Loucy (cell line): ENCODE results near the gene IGFBP1.

Experiments
- H2AFZ ChIP-seq: fragments of 200-600 bp; sonication (generic); 2 replicates; pipeline ENCODE4 v1.6.0; 2016; ENCODE audit warnings: antibody characterized with exemption, mild to moderate bottlenecking, low read length, moderate library complexity
- H3F3A ChIP-seq: fragments of 200-600 bp; 2 replicates; pipeline ENCODE4 v1.6.0; 2016; ENCODE audit warnings: antibody characterized with exemption, low read depth, mild to moderate bottlenecking
- H3K27me3 ChIP-seq: fragments of 200-600 bp; sonication (generic); 2 replicates; pipeline ENCODE4 v1.6.1; 2014; ENCODE audit warnings: low read length, mild to moderate bottlenecking; ENCODE audit not compliant: insufficient read depth, poor library complexity, severe bottlenecking
- H3K36me3 ChIP-seq: fragments of 200-600 bp; sonication (generic); 2 replicates; pipeline ENCODE4 v1.6.1; 2016; ENCODE audit warnings: low read length; ENCODE audit not compliant: insufficient read depth
- H3K4me1 ChIP-seq: fragments of 200-600 bp; sonication (generic); 2 replicates; pipeline ENCODE4 v1.5.1; 2014; ENCODE audit warnings: low read length, mild to moderate bottlenecking; ENCODE audit not compliant: insufficient read depth, poor library complexity, severe bottlenecking
- H3K4me2 ChIP-seq: fragments of 200-600 bp; sonication (generic); 2 replicates; pipeline ENCODE4 v1.6.0; 2014; ENCODE audit warnings: antibody characterized with exemption, low read length, low read depth, mild to moderate bottlenecking; ENCODE audit not compliant: poor library complexity, severe bottlenecking
- H3K4me3 ChIP-seq: fragments of 200-600 bp; sonication (generic); 2 replicates; pipeline ENCODE4 v1.5.1; 2014; ENCODE audit warnings: low read length, mild to moderate bottlenecking, mixed read lengths; ENCODE audit not compliant: poor library complexity, severe bottlenecking
- H3K79me2 ChIP-seq: fragments of 200-600 bp; sonication (generic); 2 replicates; pipeline ENCODE4 v1.6.1; 2014; ENCODE audit warnings: low read length; ENCODE audit not compliant: insufficient read depth
- H3K9ac ChIP-seq: fragments of 200-600 bp; sonication (generic); 2 replicates; pipeline ENCODE4 v1.6.0; 2014; ENCODE audit warnings: mild to moderate bottlenecking, low read depth, low read length, moderate library complexity; ENCODE audit not compliant: poor library complexity, severe bottlenecking
- H3K9me2 ChIP-seq: fragments of 200-600 bp; sonication (generic); replicated peaks from 2 replicates; pipeline ENCODE4 v1.6.1; 2016; ENCODE audit warnings: low read depth, low read length, mixed read lengths
- H3K9me3 ChIP-seq: fragments of 200-600 bp; sonication (generic); 2 replicates; pipeline ENCODE4 v1.6.1; 2014; ENCODE audit warnings: mild to moderate bottlenecking, antibody characterized with exemption, low read length, low read depth; ENCODE audit not compliant: insufficient read depth
- H4K20me1 ChIP-seq: fragments of 200-600 bp; sonication (generic); 2 replicates; pipeline ENCODE4 v1.6.0; 2014; ENCODE audit warnings: antibody characterized with exemption, low read length, mild to moderate bottlenecking; ENCODE audit not compliant: insufficient read depth, poor library complexity, severe bottlenecking
- CTCF ChIP-seq: fragments of 200-600 bp; sonication (generic); conservative IDR thresholded peaks from 2 replicates; pipeline ENCODE4 v1.5.1; 2014; ENCODE audit warnings: mild to moderate bottlenecking, antibody characterized with exemption, low read length
- EZH2phosphoT487 ChIP-seq: fragments of 200-600 bp; IDR thresholded peaks from 2 replicates; pipeline ENCODE4 v1.6.1; 2018; ENCODE audit warnings: antibody characterized with exemption, mild to moderate bottlenecking, moderate library complexity, borderline replicate concordance

The IGFBP1 gene

GRCh38 chr7:45923818-45924217 lies 35.5 kb downstream of the IGFBP1 start:
- Histone ChIP-seq H3K9ac (no peak overlapping the region), H3K4me3 (no peak overlapping the region), H3K4me2 (no peak overlapping the region), H3K36me3 (no peaks in the 10 kb centered on the region), H3F3A (no peaks in the 10 kb centered on the region), H3K27me3 (no peaks in the 10 kb centered on the region), H3K9me3 (no peaks in the 10 kb centered on the region), H3K9me2 (no peaks in the 10 kb centered on the region), H4K20me1 (no peaks in the 10 kb centered on the region), H3K79me2 (no peaks in the 10 kb centered on the region), H3K4me1 (no peaks in the 10 kb centered on the region), H2AFZ (no peak overlapping the region)
- no peak for TF ChIP-seq CTCF
- TF ChIP-seq EZH2phosphoT487, result no peak

- no peak overlapping the region for H3K4me2 ChIP-seq
- no peaks in the 10 kb centered on the region for H3K27me3 ChIP-seq
- no peaks in the 10 kb centered on the region for H3K9me3 ChIP-seq
- no peak overlapping the region for H3K9ac ChIP-seq
- TF ChIP-seq CTCF (no peak), EZH2phosphoT487 (no peak)
- no peaks in the 10 kb centered on the region for H3K4me1 ChIP-seq
- no peak overlapping the region for H3K4me3 ChIP-seq
- no peaks in the 10 kb centered on the region for H3F3A ChIP-seq
- H3K79me2 ChIP-seq, result no peaks in the 10 kb centered on the region
- no peak overlapping the region for H2AFZ ChIP-seq
- H4K20me1 ChIP-seq, result no peaks in the 10 kb centered on the region
- H3K9me2 ChIP-seq, result no peaks in the 10 kb centered on the region
- H3K36me3 ChIP-seq, result no peaks in the 10 kb centered on the region
Observed at GRCh38 chr7:45924283-45924682, 36.0 kb downstream of the IGFBP1 start.

- TF ChIP-seq EZH2phosphoT487, result no peak
- no peak for TF ChIP-seq CTCF
- H2AFZ ChIP-seq, result no peak overlapping the region
- H3K27me3 ChIP-seq, result no peaks in the 10 kb centered on the region
- H3K36me3 ChIP-seq, result no peaks in the 10 kb centered on the region
- no peaks in the 10 kb centered on the region for H3K9me2 ChIP-seq
- no peaks in the 10 kb centered on the region for H3K9me3 ChIP-seq
- H3K4me2 ChIP-seq, result no peak overlapping the region
- H4K20me1 ChIP-seq, result no peaks in the 10 kb centered on the region
- no peak overlapping the region for H3K4me3 ChIP-seq
- no peaks in the 10 kb centered on the region for H3K79me2 ChIP-seq
- H3K4me1 ChIP-seq, result no peaks in the 10 kb centered on the region
- no peaks in the 10 kb centered on the region for H3F3A ChIP-seq
- H3K9ac ChIP-seq, result no peak overlapping the region
Observed at GRCh38 chr7:45927721-45928120, 39.4 kb downstream of the IGFBP1 start.
